Retinal pigment epithelial cell (primary cell): ENCODE results near the gene CACNA1B.

Source experiments
- DNase-seq: peaks from one replicate; pipeline ENCODE4 v3.0.0-alpha.2; 2010; ENCODE audit warnings: low read depth
- H3K4me3 ChIP-seq: 2 replicates; pipeline ENCODE4 v1.5.1; 2011; ENCODE audit warnings: mild to moderate bottlenecking, low read length, control low read depth, moderate library complexity
- CTCF ChIP-seq: conservative IDR thresholded peaks from 2 replicates; pipeline ENCODE4 v1.5.1; 2011; ENCODE audit warnings: low read depth, low read length, control low read depth, inconsistent platforms

The CACNA1B gene

GRCh38 chr9:138049085-138049778 is 171.7 kb downstream of the CACNA1B start:
- no peak for DNase-seq
- no peak for TF ChIP-seq CTCF
- no peak overlapping the region for H3K4me3 ChIP-seq

- TF ChIP-seq CTCF = no peak
- no peak overlapping the region for H3K4me3 ChIP-seq
- DNase-seq = no peak
Observed at GRCh38 chr9:138049779-138050471, 172.3 kb downstream of the CACNA1B start.

GRCh38 chr9:138050472-138051330 is 173.1 kb downstream of the CACNA1B start:
- no peak for TF ChIP-seq CTCF
- H3K4me3 ChIP-seq = no peak overlapping the region
- DNase-seq = no peak

- H3K4me3 ChIP-seq = no peak overlapping the region
- DNase-seq = no peak
- TF ChIP-seq CTCF = no peak
Observed at GRCh38 chr9:138051586-138052321, 174.2 kb downstream of the CACNA1B start.

- TF ChIP-seq CTCF = no peak
- DNase-seq = no peak
- no peak overlapping the region for H3K4me3 ChIP-seq
Observed at GRCh38 chr9:138052322-138052615, 174.7 kb downstream of the CACNA1B start.

GRCh38 chr9:138052635-138053320 is 175.2 kb downstream of the CACNA1B start:
- no peak for TF ChIP-seq CTCF
- no peak overlapping the region for H3K4me3 ChIP-seq
- DNase-seq = no peak
